Endothelial cell of hepatic sinusoid (primary cell): ENCODE measurements around the gene RRM2.

Experiments
- in situ Hi-C: cut with HindIII; loops from 2 replicates; pipeline ENCODE4 v1.10.0; 2017; ENCODE audit warnings: low sequenced_read_pairs

Gene RRM2

GRCh38 chr2:10122500-10123280, at the start of gene RRM2:
RRM2 (plus strand) TSS chr2:10122739; CDS start chr2:10122799, 60 bp downstream.
- in situ Hi-C loops: loop anchor here (10.0 kb wide), 3 partner anchors 292 to 542 kb away; partner anchors contain the start of gene ODC1

- in situ Hi-C loops: no loop called here
Measured at GRCh38 chr2:10073706-10074105, 48.8 kb upstream of the RRM2 start.

- in situ Hi-C loops: no loop called here
Measured at GRCh38 chr2:10075101-10075500, 47.4 kb upstream of the RRM2 start.

GRCh38 chr2:10075571-10076209, 46.8 kb upstream of the RRM2 start:
- in situ Hi-C loops: no loop called here

- in situ Hi-C loops: no loop called here
Measured at GRCh38 chr2:10076511-10076910, 46.0 kb upstream of the RRM2 start.

GRCh38 chr2:10076988-10077527, 45.5 kb upstream of the RRM2 start:
- in situ Hi-C loops: no loop called here

GRCh38 chr2:10078001-10078400, 44.5 kb upstream of the RRM2 start:
- in situ Hi-C loops: no loop called here

GRCh38 chr2:10078704-10079265, 43.8 kb upstream of the RRM2 start:
- in situ Hi-C loops: no loop called here

GRCh38 chr2:10079266-10079869, 43.2 kb upstream of the RRM2 start:
- in situ Hi-C loops: no loop called here

GRCh38 chr2:10079870-10080535, 42.5 kb upstream of the RRM2 start, which contains the start of gene CYS1:
CYS1 (minus strand) TSS chr2:10080411; CDS start chr2:10080223, 188 bp downstream.
- in situ Hi-C loops: no loop called here

- in situ Hi-C loops: no loop called here
Measured at GRCh38 chr2:10080536-10081304, 41.8 kb upstream of the RRM2 start.

GRCh38 chr2:10083046-10083445, 39.5 kb upstream of the RRM2 start:
- in situ Hi-C loops: no loop called here

- in situ Hi-C loops: no loop called here
Measured at GRCh38 chr2:10083692-10084211, 38.8 kb upstream of the RRM2 start.

GRCh38 chr2:10084223-10084865, 38.2 kb upstream of the RRM2 start:
- in situ Hi-C loops: no loop called here

- in situ Hi-C loops: no loop called here
Measured at GRCh38 chr2:10085043-10085667, 37.4 kb upstream of the RRM2 start.

GRCh38 chr2:10085668-10086059, 36.9 kb upstream of the RRM2 start:
- in situ Hi-C loops: no loop called here

- in situ Hi-C loops: no loop called here
Measured at GRCh38 chr2:10086950-10087349, 35.6 kb upstream of the RRM2 start.

- in situ Hi-C loops: no loop called here
Measured at GRCh38 chr2:10087360-10087759, 35.2 kb upstream of the RRM2 start.
